Neural cell (in vitro differentiated cells): ENCODE data around the gene USP10. TPM values are rescaled to one million over a fixed set of nuclear protein-coding genes. Genes with fewer than 3 reads are reported as not detected.
A peak's percentile ranks its signal among the peaks of the same experiment; 100 is the strongest.
"Not testable (repeated sequence)": the region's sequence is repeated elsewhere in the genome, so short reads cannot be mapped to it uniquely, and the experiment has no call there.

Experiments
- H2AFZ ChIP-seq: fragments of 200-600, 300-800 bp; sonication (generic), shearing (Covaris generic); 2 replicates; pipeline ENCODE4 v1.6.0; 2014; ENCODE audit warnings: low read depth, mild to moderate bottlenecking, antibody characterized with exemption, low read length, moderate library complexity
- H3F3A ChIP-seq: fragments of 200-600 bp; shearing (Covaris generic); 2 replicates; pipeline ENCODE4 v1.6.1; 2016; ENCODE audit warnings: mild to moderate bottlenecking, moderate library complexity, mixed read lengths, antibody characterized with exemption, low read length; ENCODE audit not compliant: insufficient read depth, poor library complexity, severe bottlenecking
- H3K27ac ChIP-seq: fragments of 200-600, 300-800 bp; sonication (generic), shearing (Covaris generic); 2 replicates; pipeline ENCODE4 v1.5.1; 2014; ENCODE audit warnings: mild to moderate bottlenecking, low read length, moderate library complexity
- H3K27me3 ChIP-seq: fragments of 300-800, 200-600 bp; sonication (generic), shearing (Covaris generic); 2 replicates; pipeline ENCODE4 v1.6.0; 2014; ENCODE audit warnings: mild to moderate bottlenecking, low read depth, low read length, moderate library complexity; ENCODE audit not compliant: insufficient read depth
- H3K36me3 ChIP-seq: fragments of 300-800, 200-600 bp; sonication (generic), shearing (Covaris generic); 2 replicates; pipeline ENCODE4 v1.5.1; 2014; ENCODE audit warnings: mild to moderate bottlenecking, antibody characterized with exemption, low read length, moderate library complexity; ENCODE audit not compliant: insufficient read depth
- H3K4me2 ChIP-seq: fragments of 300-800, 200-600 bp; sonication (generic), shearing (Covaris generic); 2 replicates; pipeline ENCODE4 v1.6.0; 2014; ENCODE audit warnings: mild to moderate bottlenecking, low read length
- H3K4me3 ChIP-seq: fragments of 300-800, 200-600 bp; sonication (generic), shearing (Covaris generic); 2 replicates; pipeline ENCODE4 v1.5.1; 2014; ENCODE audit warnings: mild to moderate bottlenecking, low read length, moderate library complexity
- H3K79me2 ChIP-seq: fragments of 200-600 bp; shearing (Covaris generic); replicated peaks from 2 replicates; pipeline ENCODE4 v1.6.0; 2014; ENCODE audit warnings: mild to moderate bottlenecking, low read length, moderate library complexity; ENCODE audit not compliant: insufficient read depth
- H3K9ac ChIP-seq: fragments of 300-800, 200-600 bp; sonication (generic), shearing (Covaris generic); 2 replicates; pipeline ENCODE4 v1.6.1; 2016; ENCODE audit warnings: mild to moderate bottlenecking, low read length, mixed read lengths
- H3K9me2 ChIP-seq: fragments of 200-600 bp; shearing (Covaris generic); 2 replicates; pipeline ENCODE4 v1.6.1; 2016; ENCODE audit warnings: mild to moderate bottlenecking, low read length, mixed read lengths; ENCODE audit not compliant: insufficient read depth
- H3K9me3 ChIP-seq: fragments of 200-600, 300-800 bp; sonication (generic), shearing (Covaris generic); 2 replicates; pipeline ENCODE4 v1.6.1; 2016; ENCODE audit warnings: mild to moderate bottlenecking, mixed run types, low read length, moderate library complexity, mixed read lengths
- H4K20me1 ChIP-seq: fragments of 200-600 bp; shearing (Covaris generic); 2 replicates; pipeline ENCODE4 v1.6.1; 2016; ENCODE audit warnings: mild to moderate bottlenecking, mixed run types; ENCODE audit not compliant: insufficient read depth
- EP300 ChIP-seq: fragments of 450-650 bp; conservative IDR thresholded peaks from 2 replicates; pipeline ENCODE4 v1.6.1; 2014; ENCODE audit warnings: antibody characterized with exemption, mild to moderate bottlenecking, moderate library complexity; ENCODE audit not compliant: poor library complexity, severe bottlenecking
- EZH2 ChIP-seq: fragments of 200-600, 300-800 bp; shearing (Covaris generic), sonication (generic); IDR thresholded peaks from 2 replicates; pipeline ENCODE4 v1.6.1; 2014; ENCODE audit warnings: antibody characterized with exemption, low read length, borderline replicate concordance, mild to moderate bottlenecking; ENCODE audit not compliant: insufficient read depth, poor library complexity, severe bottlenecking
- MXI1 ChIP-seq: fragments of 450-650 bp; conservative IDR thresholded peaks from 2 replicates; pipeline ENCODE4 v1.6.1; 2014; ENCODE audit warnings: antibody characterized with exemption, mild to moderate bottlenecking; ENCODE audit not compliant: poor library complexity, severe bottlenecking
- POLR2AphosphoS5 ChIP-seq: IDR thresholded peaks from 2 replicates; pipeline ENCODE4 v1.6.1; 2012
- RAD21 ChIP-seq: fragments of 450-650 bp; conservative IDR thresholded peaks from 2 replicates; pipeline ENCODE4 v1.6.1; 2014; ENCODE audit warnings: antibody characterized with exemption, mild to moderate bottlenecking, moderate library complexity
- SMC3 ChIP-seq: fragments of 450-650 bp; conservative IDR thresholded peaks from 2 replicates; pipeline ENCODE4 v1.6.1; 2014; ENCODE audit warnings: antibody characterized with exemption, mild to moderate bottlenecking, moderate library complexity; ENCODE audit not compliant: poor library complexity
- TAF1 ChIP-seq: IDR thresholded peaks from 2 replicates; pipeline ENCODE4 v1.6.1; 2012; ENCODE audit warnings: low read depth
- polyA plus RNA-seq: library from polyadenylated mRNA; depleted of rRNA; stranded (reverse); fragments of >200 nt; gene quantifications from 2 replicates; pipeline ENCODE4 v1.2.3, GENCODE V29; 2014
- TF ChIP-seq, protein P1 (sequence below): fragments of 450-650 bp; IDR thresholded peaks from 2 replicates; pipeline ENCODE4 v1.5.1; 2014; ENCODE audit warnings: antibody characterized with exemption, mild to moderate bottlenecking, moderate library complexity; ENCODE audit not compliant: poor library complexity, severe bottlenecking
- TF ChIP-seq, protein P2 (sequence below): IDR thresholded peaks from 2 replicates; pipeline ENCODE4 v1.6.1; 2012; ENCODE audit warnings: borderline replicate concordance

The USP10 gene
- polyA plus RNA-seq, 1 donor from 2014 or later = 48.9 TPM

GRCh38 chr16:84748247-84748646 is 48.4 kb downstream of the USP10 start:
- not testable (repeated sequence) for H3K27ac ChIP-seq, H3K27me3 ChIP-seq, H3F3A ChIP-seq, H3K9ac ChIP-seq, H3K9me3 ChIP-seq, H3K4me3 ChIP-seq, H4K20me1 ChIP-seq, H2AFZ ChIP-seq, H3K9me2 ChIP-seq, H3K4me2 ChIP-seq
- Histone ChIP-seq H3K79me2 (peaks cover 15% of the 10 kb centered on the region), H3K36me3 (peaks cover 13% of the 10 kb centered on the region)

DNA sequence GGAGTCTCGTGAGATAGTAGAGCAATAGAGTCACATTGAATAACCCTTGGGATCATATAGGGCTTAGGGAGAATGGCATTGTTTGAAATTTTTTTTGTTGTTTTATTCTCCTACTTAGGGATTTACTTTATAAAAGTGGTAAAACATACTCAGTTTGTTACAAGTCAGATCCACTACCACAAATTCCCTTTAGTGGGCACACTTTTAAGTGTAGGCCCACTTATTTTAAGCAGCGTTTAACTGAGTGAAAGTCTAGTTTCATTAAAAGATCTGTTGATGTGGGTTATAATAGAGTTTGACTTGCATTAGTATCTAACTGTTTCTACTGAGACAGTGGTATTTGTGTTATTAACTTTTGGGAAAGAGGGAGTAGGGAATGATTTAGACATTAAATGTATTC is 49.3 kb downstream of the USP10 start:
- no peak for TF ChIP-seq EZH2
- no peak for TF ChIP-seq MXI1
- TF ChIP-seq, protein P1, sequence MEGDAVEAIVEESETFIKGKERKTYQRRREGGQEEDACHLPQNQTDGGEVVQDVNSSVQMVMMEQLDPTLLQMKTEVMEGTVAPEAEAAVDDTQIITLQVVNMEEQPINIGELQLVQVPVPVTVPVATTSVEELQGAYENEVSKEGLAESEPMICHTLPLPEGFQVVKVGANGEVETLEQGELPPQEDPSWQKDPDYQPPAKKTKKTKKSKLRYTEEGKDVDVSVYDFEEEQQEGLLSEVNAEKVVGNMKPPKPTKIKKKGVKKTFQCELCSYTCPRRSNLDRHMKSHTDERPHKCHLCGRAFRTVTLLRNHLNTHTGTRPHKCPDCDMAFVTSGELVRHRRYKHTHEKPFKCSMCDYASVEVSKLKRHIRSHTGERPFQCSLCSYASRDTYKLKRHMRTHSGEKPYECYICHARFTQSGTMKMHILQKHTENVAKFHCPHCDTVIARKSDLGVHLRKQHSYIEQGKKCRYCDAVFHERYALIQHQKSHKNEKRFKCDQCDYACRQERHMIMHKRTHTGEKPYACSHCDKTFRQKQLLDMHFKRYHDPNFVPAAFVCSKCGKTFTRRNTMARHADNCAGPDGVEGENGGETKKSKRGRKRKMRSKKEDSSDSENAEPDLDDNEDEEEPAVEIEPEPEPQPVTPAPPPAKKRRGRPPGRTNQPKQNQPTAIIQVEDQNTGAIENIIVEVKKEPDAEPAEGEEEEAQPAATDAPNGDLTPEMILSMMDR = peak; percentile 8
- no peaks in the 10 kb centered on the region for H4K20me1 ChIP-seq

GRCh38 chr16:84749815-84750214 is 50.0 kb downstream of the USP10 start:
- Histone ChIP-seq H3K27ac (no peak overlapping the region), H3K9me2 (no peaks in the 10 kb centered on the region), H4K20me1 (no peaks in the 10 kb centered on the region), H2AFZ (no peak overlapping the region), H3K36me3 (peaks cover 13% of the 10 kb centered on the region), H3F3A (no peaks in the 10 kb centered on the region), H3K4me3 (no peak overlapping the region), H3K79me2 (peaks cover 20% of the 10 kb centered on the region), H3K27me3 (no peaks in the 10 kb centered on the region), H3K4me2 (no peak overlapping the region), H3K9me3 (no peaks in the 10 kb centered on the region), H3K9ac (no peak overlapping the region)
- no peak for TF ChIP-seq MXI1
- no peak for TF ChIP-seq EZH2
- TF ChIP-seq TAF1 = no peak
- TF ChIP-seq, protein P2, sequence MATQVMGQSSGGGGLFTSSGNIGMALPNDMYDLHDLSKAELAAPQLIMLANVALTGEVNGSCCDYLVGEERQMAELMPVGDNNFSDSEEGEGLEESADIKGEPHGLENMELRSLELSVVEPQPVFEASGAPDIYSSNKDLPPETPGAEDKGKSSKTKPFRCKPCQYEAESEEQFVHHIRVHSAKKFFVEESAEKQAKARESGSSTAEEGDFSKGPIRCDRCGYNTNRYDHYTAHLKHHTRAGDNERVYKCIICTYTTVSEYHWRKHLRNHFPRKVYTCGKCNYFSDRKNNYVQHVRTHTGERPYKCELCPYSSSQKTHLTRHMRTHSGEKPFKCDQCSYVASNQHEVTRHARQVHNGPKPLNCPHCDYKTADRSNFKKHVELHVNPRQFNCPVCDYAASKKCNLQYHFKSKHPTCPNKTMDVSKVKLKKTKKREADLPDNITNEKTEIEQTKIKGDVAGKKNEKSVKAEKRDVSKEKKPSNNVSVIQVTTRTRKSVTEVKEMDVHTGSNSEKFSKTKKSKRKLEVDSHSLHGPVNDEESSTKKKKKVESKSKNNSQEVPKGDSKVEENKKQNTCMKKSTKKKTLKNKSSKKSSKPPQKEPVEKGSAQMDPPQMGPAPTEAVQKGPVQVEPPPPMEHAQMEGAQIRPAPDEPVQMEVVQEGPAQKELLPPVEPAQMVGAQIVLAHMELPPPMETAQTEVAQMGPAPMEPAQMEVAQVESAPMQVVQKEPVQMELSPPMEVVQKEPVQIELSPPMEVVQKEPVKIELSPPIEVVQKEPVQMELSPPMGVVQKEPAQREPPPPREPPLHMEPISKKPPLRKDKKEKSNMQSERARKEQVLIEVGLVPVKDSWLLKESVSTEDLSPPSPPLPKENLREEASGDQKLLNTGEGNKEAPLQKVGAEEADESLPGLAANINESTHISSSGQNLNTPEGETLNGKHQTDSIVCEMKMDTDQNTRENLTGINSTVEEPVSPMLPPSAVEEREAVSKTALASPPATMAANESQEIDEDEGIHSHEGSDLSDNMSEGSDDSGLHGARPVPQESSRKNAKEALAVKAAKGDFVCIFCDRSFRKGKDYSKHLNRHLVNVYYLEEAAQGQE = no peak
- TF ChIP-seq POLR2AphosphoS5 = no peak
- TF ChIP-seq, protein P1 = no peak
- TF ChIP-seq EP300 = no peak
- TF ChIP-seq SMC3 = no peak
- no peak for TF ChIP-seq RAD21

More for the DNA sequence above, 49.3 kb downstream of the USP10 start:
- Histone ChIP-seq H3K9me3 (no peaks in the 10 kb centered on the region), H3K9ac (no peak overlapping the region), H3K9me2 (no peaks in the 10 kb centered on the region), H3K4me2 (no peak overlapping the region), H3K27ac (no peak overlapping the region), H2AFZ (no peak overlapping the region), H3F3A (no peaks in the 10 kb centered on the region), H3K79me2 (peaks cover 15% of the 10 kb centered on the region), H3K36me3 (peaks cover 13% of the 10 kb centered on the region), H3K4me3 (no peak overlapping the region), H3K27me3 (no peaks in the 10 kb centered on the region)
